ENCODE measurements around the gene CARMIL1.
A peak's percentile ranks its signal among the peaks of the same experiment; 100 is the strongest.
"Not testable (repeated sequence)": the region's sequence is repeated elsewhere in the genome, so short reads cannot be mapped to it uniquely, and the experiment has no call there.

Gene CARMIL1

DNA sequence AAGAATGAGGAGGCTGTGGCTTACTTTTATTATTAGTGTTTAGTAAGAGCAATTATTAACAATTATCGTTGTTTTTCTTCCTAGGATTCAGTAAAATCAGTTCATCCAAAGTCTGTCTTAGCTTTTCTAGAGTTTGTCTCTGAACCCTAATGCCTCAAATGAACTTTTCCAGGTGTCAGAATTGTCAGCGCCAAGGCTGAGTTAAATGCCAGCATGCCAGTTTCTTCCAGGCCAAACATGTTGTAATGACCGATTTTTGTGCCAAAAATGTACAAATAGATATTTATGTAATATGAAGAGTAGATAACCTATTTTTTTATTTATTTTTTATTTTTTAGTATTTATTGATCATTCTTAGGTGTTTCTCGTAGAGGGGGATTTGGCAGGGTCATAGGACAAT lies 306.1 kb downstream of the CARMIL1 start:
- no peak for DNase-seq

DNA sequence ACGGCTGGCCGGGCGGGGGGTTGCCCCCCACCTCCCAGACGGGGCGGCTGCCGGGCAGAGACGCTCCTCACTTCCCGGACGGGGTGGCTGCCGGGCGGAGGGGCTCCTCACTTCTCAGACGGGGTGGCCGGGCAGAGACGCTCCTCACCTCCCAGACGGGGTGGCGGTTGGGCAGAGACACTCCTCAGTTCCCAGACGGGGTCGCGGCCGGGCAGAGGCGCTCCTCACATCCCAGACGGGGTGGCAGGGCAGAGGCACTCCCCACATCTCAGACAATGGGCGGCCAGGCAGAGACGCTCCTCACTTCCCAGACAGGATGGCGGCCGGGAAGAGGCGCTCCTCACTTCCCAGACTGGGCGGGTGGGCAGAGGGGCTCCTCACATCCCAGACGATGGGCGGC lies 306.9 kb downstream of the CARMIL1 start:
- not testable (repeated sequence) for DNase-seq

DNA sequence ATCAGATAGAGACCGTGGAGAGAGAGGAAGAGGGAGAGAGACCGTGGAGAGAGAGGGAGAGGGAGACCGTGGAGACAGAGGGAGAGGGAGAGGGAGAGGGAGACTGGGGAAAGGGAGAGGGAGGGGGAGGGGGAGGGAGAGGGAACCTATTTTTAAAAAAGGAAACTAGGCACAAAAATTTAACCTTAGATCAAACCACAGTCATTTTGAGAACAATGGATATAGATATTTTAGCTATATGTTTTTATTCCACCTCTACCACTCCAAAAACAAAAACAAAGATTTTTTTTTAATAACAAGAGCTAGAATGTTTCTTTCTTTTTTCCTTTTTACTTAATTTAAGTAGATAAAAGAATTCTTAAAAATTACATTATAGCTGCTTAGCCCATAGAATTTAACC lies 307.8 kb downstream of the CARMIL1 start:
- DNase-seq = no peak

DNA sequence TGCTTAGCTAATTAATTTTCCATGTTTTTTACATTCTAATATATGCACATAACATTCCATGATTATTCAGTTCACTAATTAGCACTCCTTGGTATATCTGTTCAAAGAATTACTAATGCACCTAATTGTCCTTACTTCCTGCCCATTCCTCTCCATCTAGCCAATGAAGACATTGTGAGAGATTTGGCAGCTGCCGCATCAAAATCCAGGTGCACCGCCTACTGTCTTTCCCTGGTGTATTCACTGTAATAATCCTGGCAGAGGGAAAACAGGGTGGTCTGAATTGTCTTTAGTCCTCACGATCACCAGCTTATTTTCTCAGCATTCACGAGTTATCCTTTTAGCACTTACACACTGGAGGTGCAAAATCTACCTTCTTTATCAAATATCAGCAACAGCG lies 311.8 kb downstream of the CARMIL1 start:
- no peak for DNase-seq

DNA sequence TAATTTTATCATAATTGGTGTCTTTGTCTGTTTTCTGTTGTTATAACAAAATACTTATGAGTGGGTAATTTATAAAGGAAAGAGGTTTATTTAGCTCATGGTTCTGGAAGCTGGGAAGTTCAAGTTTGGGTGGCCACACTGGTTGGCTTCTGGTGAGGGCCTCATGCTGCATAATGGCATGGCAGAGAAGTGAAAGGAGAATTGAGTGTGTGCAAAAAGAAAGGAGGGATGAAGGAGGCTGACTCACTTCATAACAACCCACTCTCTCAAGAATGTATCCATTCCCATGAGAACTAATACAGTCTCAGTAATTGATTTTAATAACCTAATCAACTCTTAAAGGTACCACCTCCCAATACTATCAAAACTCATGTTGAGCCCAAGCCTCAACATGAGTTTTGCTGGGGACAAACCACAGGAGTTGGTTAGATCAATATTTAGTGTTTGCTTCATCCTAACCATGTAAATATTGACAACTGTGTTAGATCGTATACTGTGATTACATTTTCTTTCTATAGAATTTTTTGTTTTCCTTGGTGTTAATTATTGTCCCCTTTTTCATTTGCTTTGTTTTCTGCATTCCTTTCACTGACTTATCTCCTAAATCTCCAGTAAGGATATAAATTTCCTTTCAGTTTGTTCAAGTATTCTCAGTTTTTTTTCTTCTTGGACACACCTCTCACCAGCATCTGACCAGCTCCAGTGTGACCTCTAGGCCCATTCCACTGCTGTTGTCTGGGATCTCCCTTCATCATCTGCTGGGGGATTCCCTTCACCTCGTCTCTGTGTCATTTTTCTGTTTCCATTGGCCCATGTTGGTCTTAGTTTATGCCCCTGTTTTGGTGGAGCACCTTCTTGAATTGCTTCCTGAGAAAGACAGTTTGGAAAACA lies 318.0 kb downstream of the CARMIL1 start:
- DNase-seq = no peak

DNA sequence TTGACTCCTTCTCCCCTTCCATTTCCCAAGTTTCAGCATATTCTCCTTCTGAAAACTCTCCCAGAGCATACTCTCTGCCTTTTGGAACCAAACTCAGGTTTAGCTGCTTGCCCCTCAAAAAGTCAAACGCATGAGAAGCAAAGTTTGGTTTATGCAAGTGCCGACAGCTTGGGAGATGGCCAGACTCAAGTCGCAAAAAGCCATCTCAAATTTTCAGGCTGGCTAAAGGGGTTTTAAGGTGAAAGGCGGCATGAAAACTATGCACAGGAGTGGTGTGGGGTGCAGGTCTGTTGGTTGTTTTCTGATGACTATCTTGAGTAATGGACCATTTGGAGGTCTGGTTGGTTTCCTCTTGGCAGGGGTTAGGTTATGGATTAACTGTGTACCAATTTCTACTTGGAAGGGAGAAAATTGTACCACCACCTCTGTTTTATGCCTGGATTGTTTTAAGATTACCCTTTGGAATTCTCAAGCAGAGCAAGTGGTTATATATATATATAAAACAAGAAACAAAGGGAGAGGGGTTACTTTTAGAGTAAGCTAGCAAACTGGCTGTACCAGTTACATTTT lies 320.4 kb downstream of the CARMIL1 start:
- no peak for DNase-seq

DNA sequence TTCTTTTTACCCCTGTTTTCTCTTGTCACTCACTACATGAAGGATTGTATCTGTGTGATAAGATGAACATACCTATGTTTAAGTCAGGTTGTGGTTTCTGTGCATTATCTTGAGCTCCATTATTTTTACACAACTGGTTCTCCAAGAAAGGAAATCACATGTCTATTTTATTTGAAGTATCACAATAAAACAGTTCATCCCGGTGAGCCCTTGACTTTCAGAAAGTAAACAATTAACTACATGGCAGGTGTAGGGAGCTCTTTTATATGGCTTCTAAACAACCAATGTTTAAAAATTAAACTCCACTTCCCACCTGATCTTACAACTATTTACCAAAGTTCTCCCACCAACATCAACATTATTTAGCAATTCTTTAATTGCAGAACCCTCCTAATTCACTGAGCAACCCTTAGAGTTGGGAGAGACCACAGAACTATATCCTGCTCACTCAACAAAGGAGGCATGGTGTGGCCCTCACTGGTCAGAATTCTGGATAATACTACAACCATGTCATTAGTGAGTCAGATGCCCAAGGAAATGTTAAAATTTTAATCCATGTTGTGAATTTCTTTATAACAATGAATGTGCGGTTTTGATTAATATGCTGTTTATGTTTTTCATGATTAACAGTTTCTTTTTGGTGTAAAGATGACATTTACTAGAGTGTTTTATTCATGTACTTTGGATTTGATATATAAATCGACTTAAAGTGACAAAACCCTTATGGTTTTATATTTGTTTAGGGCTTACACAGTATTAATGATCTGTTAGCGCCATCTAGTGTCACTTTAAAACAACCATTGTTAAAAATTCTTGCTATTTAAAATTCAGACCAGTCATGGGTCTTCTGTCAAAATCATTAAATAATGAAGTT lies 322.9 kb downstream of the CARMIL1 start:
- DNase-seq = peak; percentile 9

DNA sequence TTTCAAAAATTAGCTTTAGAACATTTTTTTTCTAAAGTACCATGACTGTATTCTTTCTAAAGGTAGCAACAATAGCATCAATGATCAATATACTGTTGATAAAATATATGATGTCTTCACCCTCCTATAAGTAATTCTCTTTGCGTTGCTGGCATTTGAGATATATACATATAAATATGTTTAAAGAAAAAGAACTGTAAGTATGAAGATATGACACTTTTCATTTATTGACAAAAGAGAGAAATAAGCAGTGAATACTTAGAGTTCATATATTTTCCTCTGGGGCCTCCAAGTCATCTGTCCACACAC lies 323.5 kb downstream of the CARMIL1 start:
- DNase-seq = no peak

DNA sequence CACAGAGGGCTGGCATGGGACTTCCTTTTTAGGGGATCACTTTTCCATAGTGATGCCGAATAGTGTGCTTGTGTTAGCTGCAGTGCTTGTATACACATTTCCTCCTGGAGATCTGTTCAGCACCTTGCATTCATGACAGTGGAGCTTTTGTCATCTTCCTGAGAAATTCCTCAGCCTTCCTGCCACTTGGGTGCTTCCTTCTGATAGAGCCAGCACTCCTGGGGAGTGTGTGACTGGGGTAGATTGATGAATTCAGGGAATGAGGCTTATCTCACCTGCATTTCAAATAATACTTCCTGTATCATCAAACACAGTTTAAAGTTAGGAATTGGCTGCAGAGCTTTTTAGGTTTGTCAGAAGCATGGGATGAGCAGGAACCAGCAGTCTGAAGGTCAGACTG lies 324.1 kb downstream of the CARMIL1 start:
- no peak for DNase-seq

DNA sequence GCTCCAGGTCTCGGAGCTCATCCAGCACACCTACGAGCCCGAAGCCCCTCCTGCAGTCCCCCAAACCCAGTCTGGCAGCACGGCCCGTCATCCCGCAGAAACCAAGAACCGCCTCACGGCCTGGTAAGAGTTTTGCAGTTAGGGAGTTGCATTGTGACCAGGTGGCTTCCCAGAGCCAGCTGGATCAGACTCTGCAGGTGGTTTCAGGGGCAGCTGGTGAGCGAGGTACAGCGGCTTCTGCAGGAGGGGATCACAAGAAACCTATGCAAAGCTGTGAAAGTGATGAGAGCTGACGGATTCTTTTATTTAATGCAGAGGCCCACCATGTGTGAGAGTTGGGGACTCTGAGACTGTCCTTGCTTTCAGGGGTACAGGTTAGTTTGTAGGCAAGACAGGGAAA lies 327.0 kb downstream of the CARMIL1 start:
- DNase-seq = no peak

DNA sequence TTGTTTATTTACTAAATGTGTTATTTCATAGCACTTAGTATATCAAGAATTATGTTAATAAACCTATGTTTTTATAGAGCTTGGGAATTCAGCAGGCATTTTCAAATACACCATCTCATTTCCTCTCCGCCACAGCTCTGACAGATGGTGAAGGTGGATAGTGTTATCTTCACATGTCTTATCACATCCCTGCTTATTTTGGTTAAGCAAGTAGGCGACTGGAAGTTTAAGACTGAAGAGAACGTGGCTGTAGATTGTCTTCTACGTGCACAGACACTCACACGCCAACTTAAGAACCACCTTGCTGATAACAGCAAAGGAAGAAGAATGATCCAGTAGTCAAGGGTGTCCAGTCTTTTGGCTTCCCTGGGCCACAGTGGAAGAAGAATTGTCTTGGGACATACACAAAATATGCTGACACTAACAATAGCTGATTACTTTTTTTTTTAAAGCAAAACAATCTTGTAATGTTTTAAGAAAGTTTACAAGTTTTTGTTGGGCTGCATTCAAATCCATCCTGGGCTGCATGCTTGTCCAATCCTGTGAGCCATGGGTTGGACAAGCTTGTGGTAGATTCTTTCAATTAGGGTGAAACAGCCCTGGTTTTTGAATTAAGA lies 329.5 kb downstream of the CARMIL1 start:
- DNase-seq = no peak

DNA sequence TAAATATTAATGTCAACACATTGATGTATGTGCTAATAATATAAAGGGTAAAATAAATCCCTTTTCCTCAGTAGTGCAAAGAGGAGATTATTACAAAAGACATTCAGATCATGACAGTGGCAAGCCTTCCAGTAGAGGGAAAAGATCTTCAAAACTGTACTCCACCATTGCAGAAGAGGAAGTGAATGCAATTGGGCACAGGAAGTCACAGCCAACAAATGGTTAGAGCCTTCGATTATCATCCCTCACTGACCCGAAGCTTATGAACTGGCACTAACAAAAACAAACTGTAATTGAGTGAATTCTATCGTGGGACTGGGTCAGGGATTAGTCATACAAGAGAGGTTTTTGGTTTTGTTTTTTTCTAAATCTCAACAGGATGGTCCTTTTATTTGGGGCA lies 333.5 kb downstream of the CARMIL1 start:
- DNase-seq = no peak

DNA sequence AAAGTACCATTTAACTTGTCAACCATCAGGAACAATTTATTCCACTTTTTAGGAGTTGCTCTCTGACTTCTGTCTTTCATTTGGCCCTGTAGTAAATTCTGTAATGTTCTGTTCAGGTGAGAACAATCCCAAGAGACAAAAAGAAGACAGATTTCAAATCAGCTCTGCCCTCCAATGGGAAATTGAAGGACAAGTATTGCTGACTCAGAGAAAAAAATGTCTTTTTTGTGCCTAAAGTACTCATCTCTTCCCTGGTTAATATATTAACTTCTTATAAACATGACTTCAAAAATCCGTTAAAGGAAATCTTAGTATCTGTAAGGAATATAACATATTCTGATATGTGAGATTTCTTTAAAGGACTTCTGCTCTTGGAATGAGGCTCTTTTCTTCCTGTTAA lies 334.2 kb downstream of the CARMIL1 start:
- DNase-seq = no peak

DNA sequence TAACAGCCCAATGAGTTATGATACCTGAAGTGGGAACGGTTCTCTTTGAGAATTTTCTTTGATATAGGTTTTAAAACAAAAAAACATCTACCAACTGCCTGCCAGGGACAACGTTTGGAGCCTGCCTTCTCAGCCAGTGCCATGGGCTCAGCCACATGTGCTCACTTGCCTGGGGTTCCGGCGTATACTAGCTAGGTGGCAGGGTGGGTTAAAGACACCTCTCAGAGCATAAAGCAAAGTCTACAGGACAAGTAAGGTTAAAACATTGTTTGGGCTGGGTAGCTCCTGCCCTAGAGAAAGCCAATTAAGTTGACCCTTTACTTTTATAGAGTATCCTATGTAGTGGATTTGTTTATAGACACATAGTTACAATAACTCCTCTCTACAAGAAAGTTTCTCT lies 334.9 kb downstream of the CARMIL1 start:
- no peak for DNase-seq

DNA sequence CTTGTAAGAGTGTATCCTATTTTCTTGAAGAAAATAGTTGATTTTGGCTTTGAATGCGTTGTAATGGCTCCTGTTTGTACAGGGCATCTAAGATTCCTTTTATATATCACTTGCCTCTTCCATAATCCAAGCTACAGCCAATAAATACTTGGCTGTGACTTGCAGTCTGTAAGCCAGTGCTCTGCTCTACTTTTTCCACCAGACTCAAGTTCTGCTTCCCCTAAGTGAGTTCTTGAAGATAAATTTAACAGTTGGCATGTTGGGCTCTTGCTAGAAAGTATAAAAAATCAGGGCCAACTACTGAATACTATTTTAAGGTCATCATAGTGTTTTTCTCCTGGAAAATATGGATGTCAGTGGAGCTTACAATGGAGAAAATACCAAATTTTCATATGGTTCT lies 336.3 kb downstream of the CARMIL1 start:
- no peak for DNase-seq

DNA sequence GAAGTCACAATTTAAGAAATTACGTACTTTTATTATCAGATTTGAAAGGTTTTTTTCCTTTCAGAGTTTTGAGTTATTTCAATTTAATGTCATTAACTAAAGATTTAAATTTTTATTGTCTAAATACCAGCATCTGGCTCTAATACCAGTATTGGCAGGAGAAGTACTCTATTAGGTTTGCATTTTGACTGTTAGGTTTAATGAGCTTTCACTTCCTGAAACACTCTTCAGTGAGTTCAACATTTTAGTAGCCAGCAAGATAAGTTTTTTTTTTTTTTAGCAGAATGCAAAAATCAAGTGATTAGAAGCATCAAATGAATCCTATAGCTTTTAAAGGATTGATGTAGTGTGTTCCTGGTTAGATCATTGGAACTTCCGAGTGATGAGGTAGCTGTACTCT lies 338.8 kb downstream of the CARMIL1 start:
- DNase-seq = no peak

DNA sequence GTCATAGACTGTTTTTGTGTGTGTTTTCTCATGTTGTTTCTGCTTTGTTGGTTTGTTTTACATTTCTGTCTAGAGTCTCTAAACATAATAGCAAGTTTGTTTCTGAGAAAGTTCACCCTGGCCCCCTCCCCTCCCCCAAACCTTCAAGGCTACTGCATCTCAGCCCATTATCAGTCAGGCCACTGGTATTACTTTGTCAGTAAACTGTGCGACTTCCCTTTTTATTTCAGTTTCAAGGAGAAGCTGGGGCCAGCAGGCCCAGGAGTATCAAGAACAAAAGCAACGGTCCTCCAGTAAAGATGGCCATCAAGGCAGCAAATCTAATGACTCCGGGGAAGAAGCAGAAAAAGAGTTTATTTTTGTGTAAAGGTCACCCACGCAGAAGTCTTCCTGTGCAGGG lies 340.0 kb downstream of the CARMIL1 start:
- no peak for DNase-seq

DNA sequence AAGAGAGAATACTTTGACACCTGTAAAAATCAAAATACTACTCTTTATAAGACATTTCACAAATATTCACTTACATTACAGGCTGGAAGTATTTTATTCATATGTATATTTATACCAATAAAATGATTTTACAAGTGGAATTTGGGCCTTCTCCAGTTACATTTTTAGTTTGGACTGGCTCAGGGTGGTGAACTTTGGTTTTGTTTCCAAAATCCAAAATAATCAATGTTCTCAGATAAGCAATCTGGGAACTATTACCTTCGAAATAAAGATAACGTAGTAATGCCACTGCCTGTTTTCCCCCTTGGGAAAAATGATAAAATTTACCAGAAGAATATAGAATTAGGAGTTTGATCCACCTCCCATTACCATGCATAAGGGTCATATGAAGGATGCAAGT lies 341.2 kb downstream of the CARMIL1 start:
- no peak for DNase-seq

DNA sequence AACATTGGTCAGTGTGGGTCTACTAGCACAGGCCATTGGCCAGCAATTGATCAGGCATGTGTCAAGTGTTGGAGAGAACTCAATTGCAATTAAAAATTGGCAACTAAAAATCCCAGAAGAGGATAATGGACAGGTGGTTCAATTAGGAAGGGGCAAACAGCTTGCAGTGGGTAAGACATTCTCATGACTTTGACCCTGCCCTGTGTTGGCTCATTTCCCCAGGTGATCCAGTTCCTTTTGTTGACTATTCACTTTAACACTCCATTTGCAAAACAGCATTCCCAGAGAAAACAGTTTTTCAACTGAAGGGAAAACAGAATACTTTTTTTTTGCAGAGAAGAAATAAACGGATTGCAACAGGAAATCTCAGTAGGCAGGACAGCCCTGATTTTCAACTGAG lies 343.9 kb downstream of the CARMIL1 start:
- no peak for DNase-seq

DNA sequence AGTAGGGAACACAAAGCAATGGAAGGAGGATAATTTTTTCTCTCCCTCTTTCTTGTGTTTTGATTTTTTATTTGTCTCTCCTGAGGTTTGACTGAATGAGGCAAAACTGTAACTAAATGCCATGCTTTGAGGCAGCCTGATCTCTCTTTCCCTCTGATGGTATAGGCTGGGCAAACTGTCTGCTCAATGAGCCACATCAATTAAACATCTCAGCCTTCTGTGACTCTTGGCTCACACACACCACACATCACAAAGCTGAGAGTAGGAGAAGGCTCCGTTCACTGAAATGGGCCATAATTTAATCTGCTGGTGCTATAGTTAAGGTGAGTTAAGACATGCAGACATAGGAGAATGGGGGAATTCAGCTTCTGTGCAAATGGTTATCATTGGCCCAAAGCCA lies 344.7 kb downstream of the CARMIL1 start:
- DNase-seq = peak; percentile 13

DNA sequence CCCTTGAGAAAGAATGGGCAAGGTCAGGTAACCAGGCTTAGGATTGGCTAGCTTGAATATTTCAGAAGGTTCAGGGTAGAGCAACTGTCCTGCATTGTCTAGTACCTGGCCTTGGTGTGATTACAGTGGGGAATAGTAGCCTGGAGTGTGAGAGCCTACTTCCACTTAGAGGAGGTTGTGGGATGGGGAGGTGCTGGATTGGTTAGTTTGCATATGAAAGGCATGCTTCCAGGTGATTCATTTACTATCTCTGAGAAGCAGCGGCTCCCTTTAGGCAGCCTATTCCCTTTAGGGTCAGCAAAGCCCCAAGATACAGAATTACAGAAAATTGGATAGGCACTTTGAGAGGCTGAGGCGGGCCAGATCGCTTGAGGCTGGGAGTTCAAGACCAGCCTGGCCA lies 347.8 kb downstream of the CARMIL1 start:
- no peak for DNase-seq

DNA sequence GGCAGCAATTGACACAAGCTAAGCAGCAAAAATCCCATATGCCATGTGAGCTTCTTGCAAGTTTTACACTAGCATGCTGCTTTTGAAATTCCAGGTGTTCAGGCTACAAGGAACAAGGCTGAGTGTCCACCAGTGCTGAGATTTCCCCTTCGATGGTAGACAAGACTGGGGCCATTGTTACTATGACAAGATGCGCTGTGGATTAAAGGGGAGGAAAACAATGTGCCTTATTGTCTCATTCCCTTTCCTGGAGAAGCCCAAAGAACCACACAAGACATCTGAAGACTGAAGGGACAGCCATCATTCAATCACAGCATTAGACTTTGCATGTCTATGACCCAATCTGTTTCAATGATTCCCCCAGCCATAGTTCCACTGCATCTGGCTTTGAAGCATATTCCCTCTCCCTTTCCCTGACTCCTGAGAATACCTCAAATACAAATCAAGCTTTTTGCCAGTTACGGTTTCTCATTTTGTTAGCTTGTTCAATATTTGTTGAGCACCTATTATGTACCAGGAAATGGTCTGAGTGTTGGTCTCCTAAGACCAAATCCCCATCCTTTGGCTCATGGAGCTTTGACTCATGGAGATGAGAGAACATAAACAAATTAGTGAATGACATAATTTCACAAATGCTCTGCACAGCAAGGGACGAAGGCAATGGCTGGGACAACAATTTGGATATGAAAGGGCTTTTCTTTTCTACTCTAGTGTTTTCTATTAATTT lies 349.5 kb downstream of the CARMIL1 start:
- no peak for DNase-seq

DNA sequence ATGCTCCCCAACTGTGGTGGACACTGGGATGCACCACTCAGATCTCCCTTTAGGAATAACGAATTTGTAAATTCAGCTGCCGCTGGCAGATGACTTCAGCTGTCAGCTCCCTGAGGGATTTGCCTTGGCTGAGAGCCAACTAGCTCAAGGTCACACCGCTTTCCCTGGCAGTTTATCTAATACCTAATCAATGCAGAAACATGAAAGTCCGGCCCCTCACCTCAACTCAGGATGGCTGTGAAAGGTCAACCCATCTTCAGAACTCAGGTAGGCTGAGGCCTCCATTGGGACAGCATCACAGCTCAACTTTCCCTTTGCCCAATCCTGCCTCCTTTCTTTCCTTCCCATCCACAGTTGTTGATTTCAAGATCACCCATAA lies 350.0 kb downstream of the CARMIL1 start:
- no peak for DNase-seq
